ENCODE data around the gene NMUR1.

NMUR1 gene

GRCh38 chr2:231488331-231488730, 41.9 kb downstream of the NMUR1 start:
- Histone ChIP-seq H3K27ac (ENCODE audit: low read depth, low read length, poor library complexity, severe bottlenecking) (no peak overlapping the region), H3K27me3 (ENCODE audit: insufficient read depth, low read length) (no peaks in the 10 kb centered on the region; the same call in 1 of the 2 replicates), H3K9me3 (ENCODE audit: low read length) (no peaks in the 10 kb centered on the region), H2AFZ (ENCODE audit: low read length) (no peak overlapping the region), H3K36me3 (ENCODE audit: insufficient read depth, low read length) (no peaks in the 10 kb centered on the region), H3F3A (ENCODE audit: insufficient read depth, low read length) (no peaks in the 10 kb centered on the region), H3K9ac (ENCODE audit: low read length) (no peak overlapping the region), H3K9me2 (ENCODE audit: low read depth, low read length) (no peaks in the 10 kb centered on the region), H3K79me2 (ENCODE audit: insufficient read depth, low read length) (no peaks in the 10 kb centered on the region), H3K4me2 (ENCODE audit: low read length) (no peak overlapping the region), H3K4me1 (ENCODE audit: insufficient read depth, low read length, severe bottlenecking) (no peaks in the 10 kb centered on the region), H4K20me1 (ENCODE audit: insufficient read depth, low read length) (no peaks in the 10 kb centered on the region), H3K4me3 (ENCODE audit: low read depth, low read length, poor library complexity, severe bottlenecking) (no peak overlapping the region)
- TF ChIP-seq CTCF (IDR thresholded peaks at IDR 0.05; ENCODE audit: low read length) = no peak
- no peak for TF ChIP-seq EZH2 (IDR thresholded peaks at IDR 0.05; ENCODE audit: borderline replicate concordance, low read length)

- Histone ChIP-seq H2AFZ (ENCODE audit: low read length) (no peak overlapping the region), H3K9me2 (ENCODE audit: low read depth, low read length) (no peaks in the 10 kb centered on the region), H3K4me2 (ENCODE audit: low read length) (no peak overlapping the region), H3K27ac (ENCODE audit: low read depth, low read length, poor library complexity, severe bottlenecking) (no peak overlapping the region), H3K9ac (ENCODE audit: low read length) (no peak overlapping the region), H3K9me3 (ENCODE audit: low read length) (no peaks in the 10 kb centered on the region), H4K20me1 (ENCODE audit: insufficient read depth, low read length) (no peaks in the 10 kb centered on the region), H3K79me2 (ENCODE audit: insufficient read depth, low read length) (no peaks in the 10 kb centered on the region), H3F3A (ENCODE audit: insufficient read depth, low read length) (no peaks in the 10 kb centered on the region), H3K27me3 (ENCODE audit: insufficient read depth, low read length) (no peaks in the 10 kb centered on the region; the same call in 1 of the 2 replicates), H3K4me1 (ENCODE audit: insufficient read depth, low read length, severe bottlenecking) (peaks cover 11% of the 10 kb centered on the region), H3K4me3 (ENCODE audit: low read depth, low read length, poor library complexity, severe bottlenecking) (no peak overlapping the region), H3K36me3 (ENCODE audit: insufficient read depth, low read length) (no peaks in the 10 kb centered on the region)
- no peak for TF ChIP-seq EZH2 (IDR thresholded peaks at IDR 0.05; ENCODE audit: borderline replicate concordance, low read length)
- no peak for TF ChIP-seq CTCF (IDR thresholded peaks at IDR 0.05; ENCODE audit: low read length)
Measured at GRCh38 chr2:231486851-231487596, 43.2 kb downstream of the NMUR1 start.

- Histone ChIP-seq H3K27ac (ENCODE audit: low read depth, low read length, poor library complexity, severe bottlenecking) (no peak overlapping the region), H3K9ac (ENCODE audit: low read length) (no peak overlapping the region)
Measured at GRCh38 chr2:231483398-231484329, 46.6 kb downstream of the NMUR1 start.

More at GRCh38 chr2:231483398-231484329, 46.6 kb downstream of the NMUR1 start:
- peaks cover 11% of the 10 kb centered on the region for H3K4me1 ChIP-seq (ENCODE audit: insufficient read depth, low read length, severe bottlenecking)
- H3K36me3 ChIP-seq (ENCODE audit: insufficient read depth, low read length) = no peaks in the 10 kb centered on the region
- no peaks in the 10 kb centered on the region for H3K9me3 ChIP-seq (ENCODE audit: low read length)
- no peaks in the 10 kb centered on the region for H3F3A ChIP-seq (ENCODE audit: insufficient read depth, low read length)
- H3K27me3 ChIP-seq (ENCODE audit: insufficient read depth, low read length) = no peaks in the 10 kb centered on the region; the same call in 1 of the 2 replicates
- no peak overlapping the region for H2AFZ ChIP-seq (ENCODE audit: low read length)
- H4K20me1 ChIP-seq (ENCODE audit: insufficient read depth, low read length) = no peaks in the 10 kb centered on the region
- peak overlapping the region; percentile 50 for H3K4me3 ChIP-seq (ENCODE audit: low read depth, low read length, poor library complexity, severe bottlenecking)
- TF ChIP-seq EZH2 (IDR thresholded peaks at IDR 0.05; ENCODE audit: borderline replicate concordance, low read length) = no peak
- H3K4me2 ChIP-seq (ENCODE audit: low read length) = peak overlapping the region; percentile 49
- no peaks in the 10 kb centered on the region for H3K9me2 ChIP-seq (ENCODE audit: low read depth, low read length)
- H3K79me2 ChIP-seq (ENCODE audit: insufficient read depth, low read length) = no peaks in the 10 kb centered on the region

Data from OCI-LY1 (cell line).